ENCODE measurements around the gene RRP1B. TPM values are rescaled to one million over a fixed set of nuclear protein-coding genes. Genes with fewer than 3 reads are reported as not detected.

The RRP1B gene
- total RNA-seq, 1 experiment from 2014 or later, result 55.9 TPM

- Histone ChIP-seq H2AFZ (ENCODE audit: low read depth, low read length, poor library complexity, severe bottlenecking) (no peak overlapping the region), H3K27me3 (ENCODE audit: insufficient read depth, low read length) (no peaks in the 10 kb centered on the region), H3K9ac (ENCODE audit: low read length) (no peak overlapping the region), H3K4me1 (ENCODE audit: control insufficient read depth in 1 of 2, insufficient read depth in 2 of 2, low read length in 2 of 2) (peaks cover 9 to 15% of the 10 kb centered on the region in 2 experiments), H3K79me2 (ENCODE audit: insufficient read depth, low read length) (no peaks in the 10 kb centered on the region), H3K27ac (ENCODE audit: low read depth, low read length) (no peak overlapping the region), H3K4me3 (replicated peaks in 1 of 2; ENCODE audit: low read depth in 1 of 2, low read length in 2 of 2) (no peak overlapping the region), H3K9me3 (ENCODE audit: control insufficient read depth in 1 of 2, insufficient read depth in 1 of 2, low read depth in 1 of 2, low read length in 2 of 2) (no peaks in the 10 kb centered on the region), H4K20me1 (ENCODE audit: insufficient read depth) (no peaks in the 10 kb centered on the region), H3K36me3 (ENCODE audit: control insufficient read depth in 1 of 2, insufficient read depth in 2 of 2, low read length in 2 of 2) (peaks cover 8% of the 10 kb centered on the region in 2 experiments; a peak in 3 of 4 replicates), H3K4me2 (ENCODE audit: low read length) (no peak overlapping the region), H3K9me2 (ENCODE audit: insufficient read depth) (no peaks in the 10 kb centered on the region)
- POLR2A ChIA-PET, result no interaction called here
- DNase-seq (ENCODE audit: low read depth, low spot score) (no peak), ATAC-seq (no peak)
- no TSS peak for BruUV-seq (replicated peaks)
- CTCF ChIA-PET, result no interaction called here
- intact Hi-C loops (cut with micrococcal nuclease), result no loop called here
- TF ChIP-seq POLR2A (IDR thresholded peaks at IDR 0.05; ENCODE audit: borderline replicate concordance, extremely low read depth, insufficient read depth, insufficient read length) (no peak), YY1 (IDR thresholded peaks at IDR 0.05; ENCODE audit: extremely low read depth, insufficient replicate concordance, low read depth, low read length) (no peak), FOSL1 (IDR thresholded peaks at IDR 0.05; ENCODE audit: low read depth) (no peak), REST (IDR thresholded peaks at IDR 0.05; ENCODE audit: low read depth) (no peak), SRF (IDR thresholded peaks at IDR 0.05; ENCODE audit: low read depth) (no peak), SP1 (IDR thresholded peaks at IDR 0.05; ENCODE audit: low read depth) (no peak), CBX3 (IDR thresholded peaks at IDR 0.05; ENCODE audit: low read depth) (no peak), JUND (IDR thresholded peaks at IDR 0.05) (no peak), ZNF274 (IDR thresholded peaks at IDR 0.05; ENCODE audit: low read depth, low read length) (no peak), MAX (IDR thresholded peaks at IDR 0.05) (no peak), CEBPB (IDR thresholded peaks at IDR 0.05; ENCODE audit: low read depth) (no peak), EGR1 (IDR thresholded peaks at IDR 0.05; ENCODE audit: low read depth) (no peak), ZFX (IDR thresholded peaks at IDR 0.05) (no peak), SIN3A (IDR thresholded peaks at IDR 0.05; ENCODE audit: low read depth) (no peak), ZBTB33 (IDR thresholded peaks at IDR 0.05; ENCODE audit: extremely low read depth, insufficient replicate concordance, low read length) (no peak), ATF3 (IDR thresholded peaks at IDR 0.05) (no peak), POLR2AphosphoS5 (IDR thresholded peaks at IDR 0.05; ENCODE audit: low read depth, low read length) (no peak), CTCF (IDR thresholded peaks at IDR 0.05 in 2 of 3, conservative IDR thresholded peaks at IDR 0.05 in 1 of 3; ENCODE audit: borderline replicate concordance in 1 of 3, insufficient read depth in 1 of 3, low read depth in 2 of 3, low read length in 2 of 3) (no peak)
- RAD21 ChIA-PET (ENCODE audit: low non-redundant PET in 1 of 2, low total read pairs in 2 of 2, uncharacterized antibody in 2 of 2, unreplicated experiment in 2 of 2), result no interaction called here
Observed at GRCh38 chr21:43699933-43700599, 40.7 kb downstream of the RRP1B start.
